CD8-positive, alpha-beta memory T cell (primary cell): Measurements from ENCODE around the gene RANBP9. TPM values are rescaled to one million over a fixed set of nuclear protein-coding genes. Genes with fewer than 3 reads are reported as not detected.
A peak's percentile ranks its signal among the peaks of the same experiment; 100 is the strongest.

Experiments
- CTCF ChIA-PET: fragments of 350-600 bp; sonication (Branson Sonifier 250); formaldehyde crosslinking; loops from one replicate; lab custom pipeline; 2021; ENCODE audit warnings: antibody characterized with exemption; lab: Charles Lee
- POLR2A ChIA-PET: fragments of 350-600 bp; sonication (Branson Sonifier 250); formaldehyde crosslinking; loops from one replicate; lab custom pipeline; 2021; ENCODE audit warnings: antibody characterized with exemption; lab: Charles Lee
- DNase-seq, 5 donors: peaks; one replicate each; pipeline versions ENCODE4 v3.0.0 to v3.0.0-alpha.2; 2020 to 2022; ENCODE audit warnings: mixed read lengths in 1 of 5
- H3K27ac ChIP-seq: one replicate; pipeline ENCODE4 v1.7.0; 2013; ENCODE audit warnings: low read depth, mild to moderate bottlenecking, low read length, moderate library complexity
- H3K27me3 ChIP-seq: 2 replicates; pipeline ENCODE4 v1.7.0; 2013; ENCODE audit warnings: low read length, mild to moderate bottlenecking; ENCODE audit not compliant: insufficient read depth, poor library complexity, severe bottlenecking
- H3K36me3 ChIP-seq: 2 replicates; pipeline ENCODE4 v1.7.0; 2013; ENCODE audit warnings: mild to moderate bottlenecking, low read length, moderate library complexity; ENCODE audit not compliant: insufficient read depth
- H3K4me1 ChIP-seq: 2 replicates; pipeline ENCODE4 v1.7.0; 2013; ENCODE audit warnings: mild to moderate bottlenecking, low read length, moderate library complexity; ENCODE audit not compliant: insufficient read depth
- H3K4me3 ChIP-seq: 2 replicates; pipeline ENCODE4 v1.7.0; 2013; ENCODE audit warnings: mild to moderate bottlenecking, low read length
- H3K9me3 ChIP-seq: 2 replicates; pipeline ENCODE4 v1.7.0; 2013; ENCODE audit warnings: mild to moderate bottlenecking, low read length
- H3K27ac Mint-ChIP-seq, 8 donors: one replicate each; pipeline ENCODE4 v1.8.0; 2020 to 2021; ENCODE audit warnings: mixed read lengths in 8 of 8, mild to moderate bottlenecking in 6 of 8, inconsistent platforms in 3 of 8, moderate library complexity in 3 of 8
- H3K27me3 Mint-ChIP-seq, 2 donors: one replicate each; pipeline ENCODE4 v1.8.0; 2020 to 2021; ENCODE audit warnings: mixed read lengths in 2 of 2, mild to moderate bottlenecking in 1 of 2, moderate library complexity in 1 of 2
- H3K36me3 Mint-ChIP-seq, 3 donors: one replicate each; pipeline ENCODE4 v1.8.0; 2020 to 2021; ENCODE audit warnings: mixed read lengths in 3 of 3, inconsistent platforms in 1 of 3, mild to moderate bottlenecking in 1 of 3
- H3K4me1 Mint-ChIP-seq, 3 donors: one replicate each; pipeline ENCODE4 v1.8.0; 2020 to 2021; ENCODE audit warnings: mixed read lengths in 3 of 3, inconsistent platforms in 1 of 3, mild to moderate bottlenecking in 1 of 3
- H3K4me3 Mint-ChIP-seq, 7 donors: one replicate each; pipeline ENCODE4 v1.8.0; 2020 to 2021; ENCODE audit warnings: mixed read lengths in 7 of 7, mild to moderate bottlenecking in 6 of 7, moderate library complexity in 4 of 7, inconsistent platforms in 2 of 7
- H3K9me3 Mint-ChIP-seq, 5 donors: one replicate each; pipeline ENCODE4 v1.8.0; 2020 to 2022; ENCODE audit warnings: mixed read lengths in 5 of 5, mild to moderate bottlenecking in 3 of 5, moderate library complexity in 2 of 5, inconsistent platforms in 1 of 5
- polyA plus RNA-seq: library from polyadenylated mRNA; unstranded; fragments of 300-500 nt; fragmentation: Illumina TruSeq; gene quantifications from one replicate; pipeline ENCODE4 v1.2.3, GENCODE V29; 2021
- total RNA-seq, 2 experiments: library from RNA; stranded (reverse); gene quantifications; one replicate each; pipeline ENCODE4 v1.2.3, GENCODE V29; 2021

The RANBP9 gene
- total and polyA plus RNA-seq, 3 experiments from 2014 or later = 6.2 to 47.0 (median 45.4) TPM

DNA sequence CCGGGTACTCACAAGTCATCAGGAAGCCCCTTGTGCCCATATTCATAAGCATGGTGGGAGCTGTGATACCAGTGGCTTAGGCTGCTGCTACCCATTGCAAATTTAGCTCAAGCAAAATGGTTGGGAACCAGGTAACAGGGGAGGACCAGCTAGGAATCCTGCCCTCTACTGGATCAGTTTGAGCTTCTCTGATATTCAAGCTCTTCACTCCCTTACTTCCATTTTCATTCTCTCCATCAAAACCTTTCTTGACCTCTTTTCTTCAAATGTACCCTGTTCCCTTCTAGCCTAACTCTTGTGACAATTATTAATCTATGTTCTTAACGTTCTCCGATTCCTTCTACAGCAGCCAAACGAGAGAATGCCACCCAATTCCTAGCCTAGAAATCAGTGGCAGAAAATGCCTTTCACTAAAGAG lies 86.8 kb downstream of the RANBP9 start:
- H3K4me1 Mint-ChIP-seq = peaks cover 5 to 16% (median 7%) of the 10 kb centered on the region in 3 donors
- Histone ChIP-seq H3K27ac (no peak overlapping the region), H3K4me1 (no peaks in the 10 kb centered on the region), H3K9me3 (no peaks in the 10 kb centered on the region), H3K27me3 (no peaks in the 10 kb centered on the region), H3K4me3 (no peak overlapping the region), H3K36me3 (peaks cover 45% of the 10 kb centered on the region)
- DNase-seq = peak in 3 of 5 donors; percentile 2 to 36 (median 20)
- no peaks in the 10 kb centered on the region for H3K27me3 Mint-ChIP-seq
- POLR2A ChIA-PET = interaction anchor here (0.6 to 1.1 kb wide), 3 partner anchors 9 to 87 kb away, joined by 3 to 9 read pairs (median 6); partner anchors contain the start of genes NOL7 and RANBP9
- peaks cover 0 to 83% (median 30%) of the 10 kb centered on the region in 3 donors for H3K36me3 Mint-ChIP-seq
- H3K27ac Mint-ChIP-seq = peak overlapping the region; percentile 24 to 90 (median 80)
- peak overlapping the region in 1 of 7 donors; percentile 35 for H3K4me3 Mint-ChIP-seq
- CTCF ChIA-PET = interaction anchor here (0.6 to 2.4 kb wide), 7 partner anchors 9 to 477 kb away, joined by 3 to 15 read pairs (median 4); partner anchors contain the start of genes NOL7, RANBP9 and SIRT5
- no peaks in the 10 kb centered on the region for H3K9me3 Mint-ChIP-seq

DNA sequence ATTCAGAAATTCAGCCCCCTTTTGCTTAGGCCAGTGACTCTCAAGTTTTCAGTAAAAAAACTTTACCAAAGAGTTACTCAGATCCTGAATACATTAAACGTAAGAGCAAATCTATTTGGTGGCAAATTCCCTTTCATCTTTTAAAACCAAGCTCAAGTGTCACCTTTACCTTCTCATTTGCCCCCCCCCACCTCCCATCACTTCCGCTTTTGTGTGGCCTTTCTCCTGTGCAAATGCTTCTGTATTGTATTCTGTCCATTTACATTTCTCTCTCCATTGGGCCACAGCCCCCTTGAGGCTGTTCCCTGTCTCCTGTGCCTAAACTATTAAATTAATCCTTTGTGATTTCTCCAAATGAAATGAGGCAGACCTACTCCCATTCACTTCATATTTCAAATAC lies 94.6 kb downstream of the RANBP9 start:
- Histone ChIP-seq H3K4me1 (peaks cover 24% of the 10 kb centered on the region), H3K27me3 (no peaks in the 10 kb centered on the region), H3K9me3 (no peaks in the 10 kb centered on the region), H3K4me3 (no peak overlapping the region), H3K36me3 (peaks cover 49% of the 10 kb centered on the region), H3K27ac (no peak overlapping the region)
- POLR2A ChIA-PET = interaction anchor here (0.7 to 3.7 kb wide), 4 partner anchors 78 to 511 kb away, joined by 3 to 46 read pairs (median 13); partner anchors contain the start of genes RANBP9 and TBC1D7
- peak overlapping the region; percentile 42 to 97 (median 89) for H3K4me3 Mint-ChIP-seq
- H3K27me3 Mint-ChIP-seq = peaks cover 0 to 4% of the 10 kb centered on the region in 2 donors
- DNase-seq = no peak
- CTCF ChIA-PET = interaction anchor here (1.1 to 6.7 kb wide), 3 partner anchors 44 to 145 kb away, joined by 4 to 94 read pairs (median 29); partner anchors contain the start of genes RANBP9 and SIRT5
- peaks cover 28 to 46% (median 36%) of the 10 kb centered on the region in 3 donors for H3K4me1 Mint-ChIP-seq
- no peaks in the 10 kb centered on the region for H3K9me3 Mint-ChIP-seq
- H3K36me3 Mint-ChIP-seq = peaks cover 6 to 62% (median 11%) of the 10 kb centered on the region in 3 donors
- H3K27ac Mint-ChIP-seq = peak overlapping the region in 7 of 8 donors; percentile 62 to 98 (median 84)

DNA sequence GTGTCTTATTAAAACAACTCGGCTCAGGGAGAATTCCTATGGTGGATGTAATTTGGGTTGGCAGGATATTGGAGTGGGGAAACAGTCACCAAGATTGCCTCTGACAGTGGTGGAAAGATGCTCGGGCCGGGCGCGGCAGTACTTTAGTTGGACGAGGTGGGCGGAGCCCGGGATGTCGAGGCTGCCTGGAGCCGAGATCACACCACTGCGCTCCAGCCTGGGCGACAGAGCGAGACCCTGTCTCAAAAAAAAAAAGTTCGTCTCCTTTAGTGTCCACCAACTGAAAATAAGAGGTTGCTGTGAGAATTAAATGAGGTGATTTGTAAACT lies 95.9 kb downstream of the RANBP9 start:
- Mint-ChIP-seq H3K9me3 (no peaks in the 10 kb centered on the region), H3K27me3 (peaks cover 0 to 4% of the 10 kb centered on the region in 2 donors), H3K36me3 (peaks cover 6 to 53% (median 8%) of the 10 kb centered on the region in 3 donors), H3K4me1 (peaks cover 33 to 51% (median 43%) of the 10 kb centered on the region in 3 donors), H3K27ac (peak overlapping the region; percentile 87 to 99 (median 96)), H3K4me3 (peak overlapping the region; percentile 89 to 99 (median 97))
- DNase-seq = peak in 4 of 5 donors; percentile 39 to 59 (median 43)
- Histone ChIP-seq H3K4me1 (peaks cover 24% of the 10 kb centered on the region), H3K27me3 (no peaks in the 10 kb centered on the region), H3K9me3 (no peaks in the 10 kb centered on the region), H3K36me3 (peaks cover 36% of the 10 kb centered on the region), H3K4me3 (peak overlapping the region; percentile 92), H3K27ac (peak overlapping the region; percentile 95)
- CTCF ChIA-PET = interaction anchor here (0.7 to 6.7 kb wide), 35 partner anchors 9 to 287 kb away, joined by 3 to 94 read pairs (median 4); partner anchors contain the start of genes RANBP9, SIRT5 and TBC1D7
- POLR2A ChIA-PET = interaction anchor here (0.7 to 3.7 kb wide), 16 partner anchors 9 to 288 kb away, joined by 3 to 46 read pairs (median 5); partner anchors contain the start of genes RANBP9, SIRT5 and TBC1D7

DNA sequence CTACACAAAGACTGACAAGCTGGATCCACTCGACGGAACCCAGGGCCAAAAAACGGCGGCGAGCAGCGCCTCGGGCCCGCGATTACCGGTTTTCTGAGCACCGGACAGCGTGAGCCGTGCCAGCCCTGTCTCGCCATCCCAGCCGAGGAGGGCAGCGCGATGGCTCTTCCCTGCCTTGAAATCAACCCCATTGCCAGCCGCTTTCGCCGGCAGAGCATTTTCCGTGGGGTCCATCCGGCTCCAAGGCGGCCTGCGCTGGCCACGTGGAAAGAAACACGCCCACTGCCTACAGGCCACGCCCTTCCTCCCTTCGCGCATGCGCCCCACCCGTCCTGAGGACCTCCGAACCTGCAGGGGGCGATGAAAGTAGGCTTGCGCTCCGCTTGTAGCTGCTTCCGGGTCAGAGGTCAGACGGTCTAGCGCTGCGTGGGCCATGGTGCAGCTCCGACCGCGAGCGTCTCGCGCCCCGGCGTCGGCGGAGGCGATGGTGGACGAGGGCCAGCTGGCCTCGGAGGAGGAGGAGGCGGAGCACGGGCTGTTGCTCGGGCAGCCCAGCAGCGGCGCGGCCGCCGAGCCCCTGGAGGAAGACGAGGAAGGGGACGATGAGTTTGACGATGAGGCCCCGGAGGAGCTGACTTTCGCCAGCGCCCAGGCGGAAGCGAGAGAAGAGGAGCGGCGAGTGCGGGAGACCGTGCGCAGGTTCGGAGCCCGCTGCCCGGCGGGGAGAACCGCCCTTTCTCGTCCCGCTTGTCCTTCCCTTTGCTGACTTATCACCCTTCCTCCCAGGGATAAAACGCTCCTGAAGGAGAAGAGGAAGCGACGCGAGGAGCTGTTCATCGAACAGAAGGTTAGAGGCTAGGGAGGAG lies 96.5 kb downstream of the RANBP9 start, which contains the start of gene NOL7:
Gene NOL7, plus strand, starts transcription at position 410 of the 866 bp plus-strand sequence. Its CDS starts 24 bp downstream, at position 434.
- peak; percentile 98 to 99 (median 98) for DNase-seq
- ChIA-PET CTCF (interaction anchor here (0.7 to 6.7 kb wide), 35 partner anchors 10 to 287 kb away, joined by 3 to 94 read pairs (median 4); partner anchors contain the start of genes RANBP9, SIRT5 and TBC1D7), POLR2A (interaction anchor here (0.7 to 3.7 kb wide), 18 partner anchors 10 to 1634 kb away, joined by 3 to 46 read pairs (median 4); partner anchors contain the start of genes GFOD1, RANBP9, SIRT5 and TBC1D7)
- Mint-ChIP-seq H3K4me1 (peaks cover 33 to 51% (median 43%) of the 10 kb centered on the region in 3 donors), H3K4me3 (peak within 1 kb of the TSS; percentile 89 to 99 (median 97)), H3K36me3 (peaks cover 6 to 49% (median 8%) of the 10 kb centered on the region in 3 donors), H3K27me3 (peaks cover 0 to 4% of the 10 kb centered on the region in 2 donors), H3K27ac (peak within 1 kb of the TSS; percentile 87 to 99 (median 96)), H3K9me3 (no peaks in the 10 kb centered on the region)
- Histone ChIP-seq H3K4me3 (peak within 1 kb of the TSS; percentile 92), H3K27me3 (no peaks in the 10 kb centered on the region), H3K27ac (peak within 1 kb of the TSS; percentile 95), H3K36me3 (peaks cover 32% of the 10 kb centered on the region), H3K9me3 (no peaks in the 10 kb centered on the region), H3K4me1 (peaks cover 24% of the 10 kb centered on the region)

DNA sequence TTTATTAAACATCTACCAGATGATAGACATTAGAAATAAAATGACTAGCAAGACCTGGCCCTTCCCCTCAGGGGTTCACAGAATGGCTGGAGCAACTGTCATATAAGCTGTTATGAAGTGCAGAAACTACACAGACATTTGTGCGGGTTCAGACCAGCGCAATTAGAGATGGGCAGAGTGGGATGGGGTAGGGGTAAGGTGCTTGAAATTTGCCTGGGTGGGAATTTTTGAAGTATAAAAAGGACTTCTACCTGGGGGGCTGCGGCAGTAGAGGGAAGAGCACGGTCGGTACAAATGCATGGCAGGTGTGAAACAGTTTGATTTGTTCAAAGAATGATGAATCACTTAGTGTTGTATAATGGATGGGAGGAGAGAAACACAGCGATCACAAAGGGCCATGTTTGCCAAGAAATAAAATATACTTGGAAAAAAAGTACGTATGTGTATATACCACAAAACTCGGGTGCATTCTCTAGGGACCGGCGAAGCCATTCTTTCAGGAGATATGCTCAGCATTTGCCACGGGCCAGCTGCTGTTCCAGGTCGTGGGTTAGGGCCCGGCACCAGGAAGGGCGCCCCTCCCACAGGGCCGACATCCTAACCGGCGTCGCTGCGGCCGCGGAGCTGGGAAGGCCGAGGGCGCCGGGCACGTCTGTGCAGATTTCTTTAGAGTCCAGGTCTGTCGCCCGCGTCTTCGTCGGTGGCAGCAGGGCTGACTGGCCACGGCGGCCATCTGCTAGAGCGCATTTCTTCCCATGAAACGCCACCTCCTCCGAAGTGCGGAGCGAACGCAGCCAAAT lies 97.3 kb downstream of the RANBP9 start:
- POLR2A ChIA-PET = interaction anchor here (0.8 to 3.7 kb wide), 11 partner anchors 10 to 1635 kb away, joined by 3 to 46 read pairs (median 9); partner anchors contain the start of genes GFOD1, RANBP9, SIRT5 and TBC1D7
- Histone ChIP-seq H3K4me3 (peak overlapping the region; percentile 92), H3K4me1 (peaks cover 24% of the 10 kb centered on the region), H3K27ac (peak overlapping the region; percentile 95), H3K9me3 (no peaks in the 10 kb centered on the region), H3K36me3 (peaks cover 25% of the 10 kb centered on the region), H3K27me3 (no peaks in the 10 kb centered on the region)
- Mint-ChIP-seq H3K27me3 (peaks cover 0 to 4% of the 10 kb centered on the region in 2 donors), H3K27ac (peak overlapping the region; percentile 87 to 99 (median 96)), H3K36me3 (peaks cover 6 to 41% (median 8%) of the 10 kb centered on the region in 3 donors), H3K9me3 (no peaks in the 10 kb centered on the region), H3K4me1 (peaks cover 33 to 50% (median 43%) of the 10 kb centered on the region in 3 donors), H3K4me3 (peak overlapping the region; percentile 89 to 99 (median 97))
- CTCF ChIA-PET = interaction anchor here (1.1 to 6.7 kb wide), 22 partner anchors 10 to 286 kb away, joined by 3 to 94 read pairs (median 5); partner anchors contain the start of genes RANBP9, SIRT5 and TBC1D7
- peak in 2 of 5 donors; percentile 10 to 28 for DNase-seq

DNA sequence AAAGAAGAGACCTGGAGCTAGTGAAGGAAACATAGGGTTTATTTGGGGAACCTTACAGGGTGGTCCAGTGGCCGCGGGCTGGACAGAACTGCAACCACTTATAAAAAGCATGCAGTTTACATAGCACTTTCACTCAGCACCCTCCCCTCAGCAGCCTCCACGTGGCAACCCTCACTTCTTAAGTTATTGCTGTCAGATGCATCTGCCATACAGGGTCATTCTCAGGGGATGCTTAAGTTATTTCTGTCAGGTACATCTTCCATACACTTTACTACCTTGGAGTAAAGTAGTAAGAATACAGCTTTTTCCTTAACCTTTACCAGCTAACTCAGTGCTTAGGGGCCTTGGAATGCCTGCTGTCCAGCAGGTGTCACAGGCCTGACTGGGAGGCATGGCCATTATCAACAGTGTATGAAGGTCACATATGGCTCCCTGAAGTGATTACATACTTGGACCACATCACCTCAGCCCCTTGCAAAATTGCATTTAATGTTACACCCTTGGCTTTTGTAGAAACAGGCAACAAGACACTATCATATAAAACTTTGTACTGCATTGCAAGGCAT lies 98.5 kb downstream of the RANBP9 start:
- no peaks in the 10 kb centered on the region for H3K9me3 ChIP-seq
- no peaks in the 10 kb centered on the region for H3K9me3 Mint-ChIP-seq
- no peak overlapping the region for H3K4me3 ChIP-seq
- H3K27ac Mint-ChIP-seq = peak overlapping the region in 2 of 8 donors; percentile 61 to 87
- H3K27me3 Mint-ChIP-seq = peaks cover 0 to 4% of the 10 kb centered on the region in 2 donors
- H3K36me3 ChIP-seq = peaks cover 16% of the 10 kb centered on the region
- no peaks in the 10 kb centered on the region for H3K27me3 ChIP-seq
- H3K4me1 Mint-ChIP-seq = peaks cover 33 to 44% (median 43%) of the 10 kb centered on the region in 3 donors
- H3K36me3 Mint-ChIP-seq = peaks cover 6 to 32% (median 8%) of the 10 kb centered on the region in 3 donors
- peak overlapping the region in 5 of 7 donors; percentile 34 to 99 (median 92) for H3K4me3 Mint-ChIP-seq
- ChIA-PET CTCF (interaction anchor here (1.2 to 6.7 kb wide), 2 partner anchors 40 to 182 kb away, joined by 3 to 94 read pairs; partner anchors contain the start of gene SIRT5), POLR2A (interaction anchor here (0.5 kb wide), 1 partner anchor 182 kb away, joined by 3 read pairs; no protein-coding TSS in a partner anchor)
- H3K4me1 ChIP-seq = peaks cover 24% of the 10 kb centered on the region
- no peak for DNase-seq
- H3K27ac ChIP-seq = no peak overlapping the region
